SK-N-SH (cell line): ENCODE measurements around the gene RPL28.

Source experiments
- CTCF ChIP-seq: fragments of 200-600 bp; sonication (generic); IDR thresholded peaks from 2 replicates; pipeline ENCODE4 v1.6.1; 2017; ENCODE audit warnings: antibody characterized with exemption, mild to moderate bottlenecking, moderate library complexity
- FOXJ3 ChIP-seq: sonication (generic); formaldehyde crosslinking; IDR thresholded peaks from 2 replicates; pipeline ENCODE4 v1.5.1; 2020; ENCODE audit warnings: mild to moderate bottlenecking, missing genetic modification reagents
- MAX ChIP-seq: IDR thresholded peaks from 2 replicates; pipeline ENCODE4 v1.4.0; 2012; ENCODE audit warnings: low read depth
- RAD21 ChIP-seq: IDR thresholded peaks from 2 replicates; pipeline ENCODE4 v1.6.1; 2012; ENCODE audit warnings: mild to moderate bottlenecking, low read length
- RCOR1 ChIP-seq: fragments of 150-350 bp; IDR thresholded peaks from 2 replicates; pipeline ENCODE4 v1.6.1; 2017; ENCODE audit warnings: antibody characterized with exemption, low read length
- RXRA ChIP-seq: IDR thresholded peaks from 2 replicates; pipeline ENCODE4 v1.4.0; 2012; ENCODE audit warnings: low read depth, mild to moderate bottlenecking, borderline replicate concordance

- TF ChIP-seq CTCF = no peak
- no peak for TF ChIP-seq MAX
- TF ChIP-seq RXRA = no peak
- TF ChIP-seq RCOR1 = no peak
- TF ChIP-seq RAD21 = no peak
- TF ChIP-seq FOXJ3 (CRISPR knock-in tag) = no peak
Observed at GRCh38 chr19:55345101-55345817, 40.5 kb upstream of the RPL28 start.
